Measurements from ENCODE around the gene FRMPD4.

DNA sequence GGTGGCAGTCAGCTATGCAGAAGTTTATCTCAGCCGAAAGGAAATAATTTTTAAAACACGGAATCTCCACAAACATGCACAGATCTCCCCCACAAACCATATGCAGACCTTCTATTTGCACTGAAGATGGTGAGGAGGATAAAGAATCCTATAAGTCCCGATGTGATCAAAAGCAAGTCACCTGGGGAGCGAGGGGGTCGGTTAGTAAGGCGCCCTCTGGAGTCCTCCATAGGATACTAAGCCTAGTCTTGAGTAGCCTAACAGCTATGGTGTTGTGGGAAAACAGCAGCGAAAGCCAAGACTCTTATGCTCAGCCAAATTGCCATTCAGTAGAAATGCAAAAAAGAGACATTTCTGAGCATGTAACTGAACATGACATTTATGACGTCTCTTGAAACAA lies 210.9 kb downstream of the FRMPD4 start:
- TF ChIP-seq EZH2 (IDR thresholded peaks at IDR 0.05): no peak
- TF ChIP-seq POLR2AphosphoS5 (IDR thresholded peaks at IDR 0.05; ENCODE audit: borderline replicate concordance, low read depth, low read length): no peak

Measured in SK-N-MC (cell line).